Stimulated activated CD8-positive, alpha-beta memory T cell treated with anti-CD3 and anti-CD28 coated beads, Interleukin-2, amount 100 ng/mL, for 1 hour (primary cell): ENCODE measurements around the gene DOP1B.
"Not testable (repeated sequence)": the region's sequence is repeated elsewhere in the genome, so short reads cannot be mapped to it uniquely, and the experiment has no call there.

Experiments used
- DNase-seq, 2 donors: peaks; one replicate each; pipeline ENCODE4 v3.0.0-alpha.2; 2020; ENCODE audit warnings: low read depth in 2 of 2

The DOP1B gene, protein sequence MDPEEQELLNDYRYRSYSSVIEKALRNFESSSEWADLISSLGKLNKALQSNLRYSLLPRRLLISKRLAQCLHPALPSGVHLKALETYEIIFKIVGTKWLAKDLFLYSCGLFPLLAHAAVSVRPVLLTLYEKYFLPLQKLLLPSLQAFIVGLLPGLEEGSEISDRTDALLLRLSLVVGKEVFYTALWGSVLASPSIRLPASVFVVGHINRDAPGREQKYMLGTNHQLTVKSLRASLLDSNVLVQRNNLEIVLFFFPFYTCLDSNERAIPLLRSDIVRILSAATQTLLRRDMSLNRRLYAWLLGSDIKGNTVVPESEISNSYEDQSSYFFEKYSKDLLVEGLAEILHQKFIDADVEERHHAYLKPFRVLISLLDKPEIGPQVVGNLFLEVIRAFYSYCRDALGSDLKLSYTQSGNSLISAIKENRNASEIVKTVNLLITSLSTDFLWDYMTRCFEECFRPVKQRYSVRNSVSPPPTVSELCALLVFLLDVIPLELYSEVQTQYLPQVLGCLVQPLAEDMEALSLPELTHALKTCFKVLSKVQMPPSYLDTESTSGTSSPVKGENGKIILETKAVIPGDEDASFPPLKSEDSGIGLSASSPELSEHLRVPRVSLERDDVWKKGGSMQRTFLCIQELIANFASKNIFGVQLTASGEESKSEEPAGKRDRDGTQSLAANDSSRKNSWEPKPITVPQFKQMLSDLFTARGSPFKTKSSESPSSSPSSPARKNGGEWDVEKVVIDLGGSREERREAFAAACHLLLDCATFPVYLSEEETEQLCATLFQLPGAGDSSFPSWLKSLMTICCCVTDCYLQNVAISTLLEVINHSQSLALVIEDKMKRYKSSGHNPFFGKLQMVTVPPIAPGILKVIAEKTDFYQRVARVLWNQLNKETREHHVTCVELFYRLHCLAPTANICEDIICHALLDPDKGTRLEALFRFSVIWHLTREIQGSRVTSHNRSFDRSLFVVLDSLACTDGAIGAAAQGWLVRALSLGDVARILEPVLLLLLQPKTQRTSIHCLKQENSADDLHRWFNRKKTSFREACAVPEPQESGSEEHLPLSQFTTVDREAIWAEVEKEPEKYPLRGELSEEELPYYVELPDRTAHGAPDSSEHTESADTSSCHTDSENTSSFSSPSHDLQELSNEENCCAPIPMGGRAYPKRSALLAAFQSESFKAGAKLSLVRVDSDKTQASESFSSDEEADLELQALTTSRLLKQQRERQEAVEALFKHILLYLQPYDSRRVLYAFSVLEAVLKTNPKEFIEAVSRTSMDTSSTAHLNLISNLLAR (N-terminal part only)

GRCh38 chr21:36156815-36157670 lies at the start of gene DOP1B:
TSS of gene DOP1B (plus strand) at chr21:36156824. CDS start at chr21:36164734, 7,910 bp downstream.
- DNase-seq: no peak

DNA sequence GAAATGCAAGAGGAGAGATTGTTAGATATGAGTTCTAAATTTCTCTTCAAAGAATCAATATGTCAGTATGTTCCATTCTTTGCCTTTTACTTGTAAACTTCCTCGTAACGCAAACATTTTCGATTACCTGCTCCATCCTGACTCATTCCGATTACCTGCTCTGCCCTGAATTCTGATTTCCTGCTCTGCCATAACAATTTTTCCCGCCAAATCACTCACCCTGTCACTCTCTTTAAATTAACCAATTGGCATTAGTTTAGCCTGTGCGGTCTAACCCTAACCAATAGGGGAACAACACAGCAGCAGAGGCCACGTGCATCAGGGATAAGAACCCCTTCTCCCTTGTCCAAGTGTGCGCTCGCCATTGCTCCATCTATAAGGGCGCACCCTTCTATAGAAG lies 46.8 kb upstream of the DOP1B start:
- DNase-seq: no peak

DNA sequence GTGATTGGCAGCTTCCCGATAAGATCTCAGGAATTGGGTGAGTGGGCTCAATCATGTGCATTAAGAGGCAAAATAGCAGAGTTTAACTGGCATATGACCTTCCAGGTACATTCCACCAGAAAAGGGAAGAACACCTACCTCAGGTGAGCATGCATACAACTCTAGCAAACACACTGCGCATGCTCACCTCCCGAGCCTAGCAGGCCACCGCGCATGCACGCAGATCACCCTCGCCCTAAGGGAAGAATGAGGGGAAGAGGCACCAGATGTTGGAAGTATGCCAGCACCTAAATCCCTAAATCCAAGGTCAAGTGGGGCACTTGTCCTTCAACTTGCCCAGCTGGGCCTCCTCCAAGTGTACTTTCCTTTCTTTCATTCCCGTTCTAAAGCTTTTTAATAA lies 45.4 kb upstream of the DOP1B start:
- DNase-seq: no peak

GRCh38 chr21:36113647-36114428 lies 42.8 kb upstream of the DOP1B start:
- DNase-seq: peak in 1 of 2 donors; percentile 26

DNA sequence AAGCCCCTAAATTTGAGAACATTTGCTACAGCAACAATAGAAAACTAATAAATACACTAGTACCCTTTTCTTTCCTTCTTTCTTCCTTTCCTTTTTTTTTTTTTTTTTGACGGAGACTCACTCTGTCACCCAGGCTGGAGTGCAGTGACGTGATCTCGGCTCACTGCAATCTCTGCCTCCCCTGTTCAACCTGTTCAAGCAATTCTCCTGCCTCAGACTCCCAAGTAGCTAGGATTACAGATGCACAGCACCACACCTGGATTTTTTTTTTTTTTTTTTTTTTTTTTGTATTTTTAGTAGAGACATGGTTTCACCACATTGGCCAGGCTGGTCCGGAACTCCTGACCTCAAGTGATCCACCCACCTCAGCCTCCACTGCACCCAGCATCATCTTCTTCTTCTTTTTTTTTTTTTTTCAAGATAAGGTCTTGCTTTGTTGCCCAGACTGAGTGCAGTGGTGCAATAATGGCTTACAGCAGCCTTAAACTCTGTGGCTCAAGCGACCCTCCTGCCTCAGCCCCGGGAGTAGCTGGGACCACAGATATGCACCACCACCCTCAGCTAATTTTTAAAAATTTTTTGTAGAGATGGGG lies 41.4 kb upstream of the DOP1B start:
- DNase-seq: no peak

GRCh38 chr21:36117286-36117741 lies 39.3 kb upstream of the DOP1B start:
- DNase-seq: no peak

DNA sequence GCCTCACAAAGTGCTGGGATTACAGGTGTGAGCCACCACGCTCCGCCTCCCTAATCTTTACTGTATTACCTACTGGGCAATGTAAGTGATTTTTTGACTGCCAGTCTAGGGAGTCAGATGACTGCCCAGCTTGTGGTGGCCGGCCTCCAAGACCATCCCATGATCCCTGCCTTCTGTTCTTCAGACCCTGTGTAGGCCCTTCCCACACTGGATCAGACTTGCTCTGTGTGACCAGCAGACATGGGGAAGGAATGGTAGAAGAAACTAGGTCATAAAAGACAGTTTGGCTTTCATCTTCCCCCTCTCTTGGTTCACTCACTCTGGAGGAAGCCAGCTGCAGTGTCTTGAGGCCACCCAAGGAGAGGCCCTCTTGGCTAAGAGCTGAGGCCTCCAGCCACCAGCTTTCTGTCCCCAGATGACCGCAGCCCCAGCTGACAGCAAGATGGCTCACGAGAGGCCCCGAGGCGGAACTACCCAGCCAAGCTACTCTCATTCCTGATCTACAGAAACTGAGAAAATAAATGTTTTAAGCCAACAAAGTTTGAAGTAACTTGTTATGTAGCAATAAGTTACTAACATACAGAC lies 36.2 kb upstream of the DOP1B start:
- DNase-seq: no peak

DNA sequence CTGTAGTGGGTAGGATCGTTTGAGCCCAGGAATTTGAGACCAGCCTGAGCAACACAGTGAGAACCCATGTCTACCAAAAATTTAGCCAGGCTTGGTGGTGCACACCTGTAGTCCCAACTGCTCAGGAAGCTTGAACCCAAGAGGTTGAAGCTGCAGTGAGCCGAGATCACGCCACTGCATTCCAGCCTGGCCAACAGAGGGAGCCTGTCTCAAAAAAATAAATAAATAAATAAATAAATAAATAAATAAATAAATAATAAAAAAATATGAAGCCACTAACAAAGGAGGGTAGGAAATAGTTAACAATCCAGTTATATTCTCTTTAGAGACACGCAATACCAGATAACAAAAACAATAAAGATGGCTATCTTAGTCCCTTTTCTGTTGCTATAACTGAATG lies 33.6 kb upstream of the DOP1B start:
- no peak for DNase-seq

DNA sequence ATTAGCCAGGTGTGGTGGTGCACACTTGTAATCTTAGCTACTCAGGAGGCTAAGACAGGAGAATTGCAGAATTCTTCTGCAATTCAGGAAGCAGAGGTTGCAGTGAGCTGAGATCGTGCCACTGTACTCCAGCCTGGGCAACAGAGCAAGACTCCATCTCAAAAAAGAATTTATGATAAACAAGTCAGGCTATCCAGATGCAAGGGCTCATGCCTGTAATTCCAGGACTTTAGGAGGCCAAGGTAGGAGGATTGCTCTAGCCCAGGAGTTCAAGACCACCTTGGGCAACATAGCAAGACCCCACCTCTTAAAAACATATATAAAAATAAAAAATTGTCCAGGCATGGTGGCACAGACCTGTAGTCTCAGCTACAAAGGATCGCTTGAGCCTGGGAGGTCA lies 32.2 kb upstream of the DOP1B start:
- no peak for DNase-seq

GRCh38 chr21:36125512-36126207 lies 31.0 kb upstream of the DOP1B start:
- peak in 1 of 2 donors; percentile 24 for DNase-seq

- no peak for DNase-seq
Observed at GRCh38 chr21:36126208-36126565, 30.4 kb upstream of the DOP1B start.

DNA sequence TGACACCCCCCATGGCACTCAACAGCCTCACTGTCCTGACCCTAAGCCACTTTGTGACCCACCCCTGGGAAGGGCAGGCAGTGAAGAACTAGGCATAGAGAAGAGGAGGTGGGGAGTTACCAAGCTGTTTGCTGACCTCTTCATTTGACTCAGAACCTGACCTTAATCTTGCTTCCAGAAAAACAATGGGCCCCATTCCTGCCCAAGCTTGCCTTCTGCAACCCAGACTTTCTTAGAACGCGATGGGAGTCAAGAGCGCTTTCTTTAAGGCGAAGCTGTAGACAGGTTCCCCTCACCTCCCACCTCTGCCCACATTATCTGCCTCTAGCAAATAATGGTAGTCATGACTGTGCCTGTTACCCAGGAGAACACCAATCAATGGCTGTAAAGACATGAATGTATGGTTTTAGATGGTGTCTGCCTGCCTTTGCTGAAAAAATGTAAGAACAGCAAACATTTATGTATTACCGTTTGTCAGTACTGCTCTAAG lies 30.0 kb upstream of the DOP1B start:
- DNase-seq: no peak

- DNase-seq: no peak
Observed at GRCh38 chr21:36127250-36127904, 29.2 kb upstream of the DOP1B start.

DNA sequence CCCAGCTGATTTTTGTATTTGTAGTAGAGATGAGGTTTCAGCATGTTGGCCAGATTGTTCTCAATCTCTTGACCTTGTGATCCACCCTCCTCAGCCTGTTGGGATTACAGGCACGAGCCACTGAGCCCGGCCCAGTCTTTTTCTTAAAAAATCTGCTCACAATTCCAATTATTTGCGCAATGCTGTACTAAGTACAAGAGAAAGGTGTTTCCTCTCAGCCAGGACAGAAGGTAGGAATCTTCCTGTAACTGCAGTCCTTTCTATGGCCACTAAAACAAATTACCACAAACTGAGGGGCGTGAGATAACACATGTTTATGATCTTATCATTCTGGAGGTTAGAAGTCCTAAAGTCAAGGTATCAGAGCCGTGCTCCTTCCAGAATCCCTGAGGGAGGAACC lies 28.6 kb upstream of the DOP1B start:
- DNase-seq: no peak

DNA sequence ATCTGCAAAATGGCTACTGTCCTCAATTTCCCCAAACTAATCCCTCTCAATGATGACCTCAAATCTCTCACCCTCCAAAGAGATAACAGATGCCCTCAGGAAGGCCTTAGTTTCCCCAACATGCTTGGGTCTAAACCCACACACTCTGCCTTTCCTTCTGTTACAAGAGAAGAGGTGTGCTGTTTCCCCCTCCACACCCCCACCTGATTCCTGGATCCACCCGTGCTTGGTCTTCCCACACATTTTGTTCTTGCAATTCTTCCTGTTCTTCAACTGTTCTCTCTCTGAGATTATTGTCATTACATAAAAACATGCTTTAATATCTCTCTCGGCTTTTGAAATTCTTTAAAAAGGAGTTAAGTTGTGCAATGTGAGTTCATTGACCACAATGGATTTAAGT lies 27.4 kb upstream of the DOP1B start:
- no peak for DNase-seq

DNA sequence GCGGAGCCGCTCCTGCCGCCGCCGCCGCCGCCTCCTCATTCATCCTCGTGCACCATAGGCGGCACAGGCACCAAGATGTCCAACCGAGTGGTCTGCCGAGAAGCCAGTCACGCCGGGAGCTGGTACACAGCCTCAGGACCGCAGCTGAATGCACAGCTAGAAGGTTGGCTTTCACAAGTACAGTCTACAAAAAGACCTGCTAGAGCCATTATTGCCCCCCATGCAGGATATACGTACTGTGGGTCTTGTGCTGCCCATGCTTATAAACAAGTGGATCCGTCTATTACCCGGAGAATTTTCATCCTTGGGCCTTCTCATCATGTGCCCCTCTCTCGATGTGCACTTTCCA lies 26.2 kb upstream of the DOP1B start:
- not testable (repeated sequence) for DNase-seq

DNA sequence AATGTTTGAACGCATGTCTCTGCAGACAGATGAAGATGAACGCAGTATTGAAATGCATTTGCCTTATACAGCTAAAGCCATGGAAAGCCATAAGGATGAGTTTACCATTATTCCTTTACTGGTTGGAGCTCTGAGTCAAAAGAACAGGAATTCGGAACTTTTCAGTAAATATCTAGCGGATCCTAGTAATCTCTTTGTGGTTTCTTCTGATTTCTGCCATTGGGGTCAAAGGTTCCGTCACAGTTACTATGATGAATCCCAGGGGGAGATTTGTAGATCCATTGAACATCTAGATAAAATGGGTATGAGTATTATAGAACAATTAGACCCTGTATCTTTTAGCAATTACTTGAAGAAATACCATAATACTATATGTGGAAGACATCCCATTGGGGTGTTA lies 25.8 kb upstream of the DOP1B start:
- not testable (repeated sequence) for DNase-seq

DNA sequence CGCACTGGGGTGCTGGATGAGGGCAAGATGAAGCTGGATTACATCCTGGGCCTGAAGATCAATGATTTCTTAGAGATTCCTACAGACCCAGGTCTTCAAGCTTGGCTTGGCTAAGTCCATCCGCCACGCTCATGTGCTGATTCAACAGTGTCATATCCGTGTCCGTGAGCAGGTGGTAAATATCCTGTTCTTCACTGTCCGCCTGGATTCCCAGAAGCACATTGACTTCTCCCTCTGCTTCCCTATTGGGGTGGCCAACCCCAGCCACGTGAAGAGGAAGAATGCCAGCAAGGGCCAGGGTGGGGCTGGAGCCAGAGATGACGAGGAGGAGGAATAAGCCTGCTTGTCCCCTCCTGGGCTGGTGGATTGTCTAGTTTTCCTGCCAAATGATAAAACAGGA lies 23.9 kb upstream of the DOP1B start:
- DNase-seq: no peak
